Measurements from ENCODE around the gene PLAC9.

- TF ChIP-seq REST (IDR thresholded peaks at IDR 0.05; ENCODE audit: insufficient replicate concordance, low read depth) (no peak), CTCF (IDR thresholded peaks at IDR 0.05; ENCODE audit: insufficient read depth, low read length) (no peak)
Observed at GRCh38 chr10:80144067-80144695, 11.7 kb downstream of the PLAC9 start.
